HCT116 (cell line): ENCODE results near the gene NNAT. TPM values are rescaled to one million over a fixed set of nuclear protein-coding genes. Genes with fewer than 3 reads are reported as not detected.

ENCODE experiments used
- ATAC-seq: fragments of 200-7000 bp; cut with Tn5 transposase; 2 replicates; pipeline ENCODE4 v1.9.1; 2020; ENCODE audit warnings: mild to moderate bottlenecking, moderate library complexity
- BruUV-seq: library from RNA; stranded (reverse); fragments of 400-500 nt; replicated peaks from 2 replicates; lab custom pipeline; 2021; lab: Mats Ljungman, UMichigan
- CTCF ChIA-PET: fragments of 300-600 bp; sonication (Branson Sonifier 250); formaldehyde crosslinking; loops from one replicate; lab custom pipeline; 2021; ENCODE audit warnings: antibody characterized with exemption; lab: Charles Lee
- POLR2A ChIA-PET: fragments of 300-600, 350-600 bp; sonication (Branson Sonifier 250); formaldehyde crosslinking; loops from one replicate; lab custom pipeline; 2021; ENCODE audit warnings: antibody characterized with exemption; lab: Charles Lee
- RAD21 ChIA-PET, 2 experiments: fragments of 300-600 bp; sonication (Branson Sonifier 250); formaldehyde crosslinking; loops; one replicate each; lab custom pipeline; 2023; ENCODE audit warnings: low total read pairs in 2 of 2; ENCODE audit not compliant: uncharacterized antibody in 2 of 2, unreplicated experiment in 2 of 2, low non-redundant PET in 1 of 2; lab: Charles Lee
- DNase-seq: peaks from one replicate; pipeline ENCODE4 v3.0.0-alpha.2; 2010; ENCODE audit warnings: low read depth, low spot score
- H2AFZ ChIP-seq: fragments of 200-600 bp; shearing (Covaris generic), sonication (generic); 2 replicates; pipeline ENCODE4 v1.6.1; 2017; ENCODE audit warnings: low read depth, mixed run types, mixed read lengths, antibody characterized with exemption, low read length; ENCODE audit not compliant: poor library complexity, severe bottlenecking
- H3K27ac ChIP-seq: 2 replicates; pipeline ENCODE4 v1.5.1; 2012; ENCODE audit warnings: low read depth, low read length
- H3K27me3 ChIP-seq: fragments of 200-600 bp; sonication (generic); 2 replicates; pipeline ENCODE4 v1.6.1; 2016; ENCODE audit warnings: mixed run types, low read length, mixed read lengths; ENCODE audit not compliant: insufficient read depth
- H3K36me3 ChIP-seq, 2 experiments: fragments of 200-500 bp in 1 of 2; fragments of 200-600 bp in 1 of 2; sonication (Bioruptor generic) in 1 of 2; sonication (generic) in 1 of 2; 2 replicates each; pipeline versions ENCODE4 v1.5.1 to v1.6.1; 2014 to 2016; ENCODE audit warnings: low read length in 2 of 2, inconsistent platforms in 1 of 2, mixed read lengths in 1 of 2, mixed run types in 1 of 2; ENCODE audit not compliant: insufficient read depth in 2 of 2, control insufficient read depth in 1 of 2
- H3K4me1 ChIP-seq, 2 experiments: fragments of 200-600 bp in 1 of 2; sonication (generic) in 1 of 2; 2 replicates each; pipeline versions ENCODE4 v1.5.1 to v1.6.1; 2012 to 2017; ENCODE audit warnings: low read length in 2 of 2, inconsistent platforms in 1 of 2, mild to moderate bottlenecking in 1 of 2, mixed read lengths in 1 of 2, mixed run types in 1 of 2, moderate library complexity in 1 of 2; ENCODE audit not compliant: insufficient read depth in 2 of 2, control insufficient read depth in 1 of 2
- H3K4me2 ChIP-seq: fragments of 200-600 bp; sonication (generic); 2 replicates; pipeline ENCODE4 v1.6.1; 2017; ENCODE audit warnings: mixed run types, low read length, mixed read lengths
- H3K4me3 ChIP-seq, 2 experiments: fragments of 200-600 bp in 1 of 2; sonication (generic) in 1 of 2; replicated peaks in 1 of 2; 2 replicates each; pipeline ENCODE4 v1.5.1; 2011 to 2016; ENCODE audit warnings: low read length in 2 of 2, control low read depth in 1 of 2, low read depth in 1 of 2, mild to moderate bottlenecking in 1 of 2, mixed read lengths in 1 of 2, mixed run types in 1 of 2
- H3K79me2 ChIP-seq: fragments of 200-600 bp; sonication (generic); 2 replicates; pipeline ENCODE4 v1.6.1; 2017; ENCODE audit warnings: mild to moderate bottlenecking, mixed run types, low read length, moderate library complexity, mixed read lengths; ENCODE audit not compliant: insufficient read depth
- H3K9ac ChIP-seq: fragments of 200-600 bp; sonication (generic); 2 replicates; pipeline ENCODE4 v1.6.1; 2016; ENCODE audit warnings: low read length, mixed read lengths
- H3K9me2 ChIP-seq: fragments of 200-600 bp; sonication (generic), shearing (Covaris generic); 2 replicates; pipeline ENCODE4 v1.6.1; 2017; ENCODE audit warnings: mixed run types, mild to moderate bottlenecking, moderate library complexity; ENCODE audit not compliant: insufficient read depth
- H3K9me3 ChIP-seq, 2 experiments: fragments of 200-500 bp in 1 of 2; fragments of 200-600 bp in 1 of 2; sonication (Bioruptor generic) in 1 of 2; sonication (generic) in 1 of 2; 2 replicates each; pipeline ENCODE4 v1.6.1; 2014 to 2017; ENCODE audit warnings: low read length in 2 of 2, mixed read lengths in 2 of 2, inconsistent platforms in 1 of 2, low read depth in 1 of 2, mild to moderate bottlenecking in 1 of 2, mixed run types in 1 of 2, moderate library complexity in 1 of 2; ENCODE audit not compliant: control insufficient read depth in 1 of 2, insufficient read depth in 1 of 2
- H4K20me1 ChIP-seq: fragments of 200-600 bp; sonication (generic), shearing (Covaris generic); 2 replicates; pipeline ENCODE4 v1.6.1; 2017; ENCODE audit warnings: mixed run types, mild to moderate bottlenecking, moderate library complexity; ENCODE audit not compliant: insufficient read depth
- CEBPB ChIP-seq: IDR thresholded peaks from 2 replicates; pipeline ENCODE4 v1.6.1; 2012; ENCODE audit warnings: low read depth
- EGR1 ChIP-seq: IDR thresholded peaks from 2 replicates; pipeline ENCODE4 v1.6.1; 2012; ENCODE audit warnings: low read depth
- ELF1 ChIP-seq: IDR thresholded peaks from 2 replicates; pipeline ENCODE4 v1.6.1; 2012; ENCODE audit warnings: low read depth, borderline replicate concordance
- EZH2phosphoT487 ChIP-seq: fragments of 200-600 bp; IDR thresholded peaks from 2 replicates; pipeline ENCODE4 v1.6.1; 2018; ENCODE audit warnings: antibody characterized with exemption, borderline replicate concordance
- JUND ChIP-seq: IDR thresholded peaks from 2 replicates; pipeline ENCODE4 v1.6.1; 2012
- SP1 ChIP-seq: IDR thresholded peaks from 2 replicates; pipeline ENCODE4 v1.6.1; 2012; ENCODE audit warnings: low read depth
- ZNF274 ChIP-seq: fragments of 200-500 bp; sonication (Bioruptor generic); IDR thresholded peaks from 2 replicates; pipeline ENCODE4 v1.6.1; 2014; ENCODE audit warnings: mild to moderate bottlenecking, low read depth, low read length, inconsistent platforms
- intact Hi-C: fragments of 100-400 bp; cut with micrococcal nuclease; formaldehyde crosslinking; loops from 2 replicates; pipeline ENCODE4 v1.10.0; 2022
- total RNA-seq: library from RNA; stranded (reverse); gene quantifications from one replicate; pipeline ENCODE4 v1.2.1, GENCODE V29; 2021; ENCODE audit not compliant: unreplicated experiment
- TF ChIP-seq, protein P1 (sequence below): IDR thresholded peaks from 2 replicates; pipeline ENCODE4 v1.6.1; 2012; ENCODE audit warnings: low read depth
- TF ChIP-seq, protein P2 (sequence below): IDR thresholded peaks from 2 replicates; pipeline ENCODE4 v1.6.1; 2012

NNAT gene
- total RNA-seq, 1 experiment from 2014 or later, result not detected

DNA sequence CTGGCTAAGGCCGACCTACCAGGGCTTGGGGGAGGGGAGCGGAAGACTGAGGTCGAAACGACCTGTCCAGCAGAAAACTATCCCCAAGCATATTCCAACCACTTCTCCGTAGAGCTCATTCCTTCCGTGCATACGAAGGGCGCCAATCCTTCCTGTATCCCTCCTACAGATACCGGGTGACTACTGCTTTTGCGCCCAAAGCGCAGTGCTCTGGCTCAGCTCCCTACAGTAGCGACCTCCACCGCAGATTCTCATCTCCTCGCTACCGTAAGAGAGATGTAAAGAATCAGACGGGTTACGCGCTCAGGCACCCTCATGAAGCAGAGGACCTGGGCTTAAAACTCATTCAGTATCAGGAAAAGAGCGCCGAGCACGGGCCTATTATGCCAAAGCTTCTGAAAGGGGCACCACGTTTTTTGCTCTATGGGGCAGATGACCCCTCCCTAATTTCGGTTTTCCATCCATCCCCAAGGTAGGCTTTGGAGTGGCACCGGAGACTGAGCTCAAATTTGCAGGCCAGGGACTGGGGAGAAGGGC, 563 bp upstream of the NNAT start (continued):
- TF ChIP-seq, protein P1, sequence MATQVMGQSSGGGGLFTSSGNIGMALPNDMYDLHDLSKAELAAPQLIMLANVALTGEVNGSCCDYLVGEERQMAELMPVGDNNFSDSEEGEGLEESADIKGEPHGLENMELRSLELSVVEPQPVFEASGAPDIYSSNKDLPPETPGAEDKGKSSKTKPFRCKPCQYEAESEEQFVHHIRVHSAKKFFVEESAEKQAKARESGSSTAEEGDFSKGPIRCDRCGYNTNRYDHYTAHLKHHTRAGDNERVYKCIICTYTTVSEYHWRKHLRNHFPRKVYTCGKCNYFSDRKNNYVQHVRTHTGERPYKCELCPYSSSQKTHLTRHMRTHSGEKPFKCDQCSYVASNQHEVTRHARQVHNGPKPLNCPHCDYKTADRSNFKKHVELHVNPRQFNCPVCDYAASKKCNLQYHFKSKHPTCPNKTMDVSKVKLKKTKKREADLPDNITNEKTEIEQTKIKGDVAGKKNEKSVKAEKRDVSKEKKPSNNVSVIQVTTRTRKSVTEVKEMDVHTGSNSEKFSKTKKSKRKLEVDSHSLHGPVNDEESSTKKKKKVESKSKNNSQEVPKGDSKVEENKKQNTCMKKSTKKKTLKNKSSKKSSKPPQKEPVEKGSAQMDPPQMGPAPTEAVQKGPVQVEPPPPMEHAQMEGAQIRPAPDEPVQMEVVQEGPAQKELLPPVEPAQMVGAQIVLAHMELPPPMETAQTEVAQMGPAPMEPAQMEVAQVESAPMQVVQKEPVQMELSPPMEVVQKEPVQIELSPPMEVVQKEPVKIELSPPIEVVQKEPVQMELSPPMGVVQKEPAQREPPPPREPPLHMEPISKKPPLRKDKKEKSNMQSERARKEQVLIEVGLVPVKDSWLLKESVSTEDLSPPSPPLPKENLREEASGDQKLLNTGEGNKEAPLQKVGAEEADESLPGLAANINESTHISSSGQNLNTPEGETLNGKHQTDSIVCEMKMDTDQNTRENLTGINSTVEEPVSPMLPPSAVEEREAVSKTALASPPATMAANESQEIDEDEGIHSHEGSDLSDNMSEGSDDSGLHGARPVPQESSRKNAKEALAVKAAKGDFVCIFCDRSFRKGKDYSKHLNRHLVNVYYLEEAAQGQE, result no peak
- TF ChIP-seq EZH2phosphoT487, result no peak

DNA sequence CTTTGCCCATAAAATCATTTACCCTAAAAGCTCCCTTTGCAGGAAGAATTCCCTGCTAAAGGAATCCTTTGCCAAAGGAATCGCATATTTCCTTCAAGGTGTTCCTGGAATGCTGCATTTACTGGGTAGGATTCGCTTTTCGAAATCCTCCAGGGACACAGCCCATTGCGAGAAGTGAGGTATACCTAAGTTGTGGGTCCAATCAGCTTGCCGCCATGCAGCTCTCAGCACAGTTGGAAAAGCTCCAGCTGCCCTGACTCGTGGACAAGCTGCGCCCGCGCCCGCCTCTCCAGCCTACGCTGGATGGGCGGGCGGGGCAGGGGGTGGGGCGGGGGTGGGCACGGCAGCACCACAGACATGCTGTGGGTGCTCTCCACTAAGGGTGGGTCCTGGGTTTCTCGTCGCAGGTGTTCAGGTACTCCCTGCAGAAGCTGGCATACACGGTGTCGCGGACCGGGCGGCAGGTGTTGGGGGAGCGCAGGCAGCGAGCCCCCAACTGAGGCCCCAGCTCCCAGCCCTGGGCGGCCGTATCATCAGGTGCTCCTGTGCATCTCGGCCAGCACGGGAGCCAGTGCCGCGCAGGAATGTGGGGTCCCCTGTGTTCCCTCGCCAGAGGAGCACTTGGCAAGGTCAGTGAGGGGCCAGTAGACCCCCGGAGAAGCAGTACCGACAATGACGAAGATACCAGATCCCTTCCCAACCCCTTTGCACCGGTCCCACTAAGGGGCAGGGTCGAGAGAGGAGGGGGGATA, 1.4 kb downstream of the NNAT start:
- ATAC-seq (no peak), DNase-seq (no peak)
- TF ChIP-seq ZNF274 (no peak), EGR1 (no peak), ELF1 (no peak), JUND (no peak), SP1 (no peak), CEBPB (no peak)
- TF ChIP-seq, protein P1, result no peak
- TF ChIP-seq, protein P2, sequence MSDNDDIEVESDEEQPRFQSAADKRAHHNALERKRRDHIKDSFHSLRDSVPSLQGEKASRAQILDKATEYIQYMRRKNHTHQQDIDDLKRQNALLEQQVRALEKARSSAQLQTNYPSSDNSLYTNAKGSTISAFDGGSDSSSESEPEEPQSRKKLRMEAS, result no peak
- no peak overlapping the region for H3K27ac ChIP-seq
- no peaks in the 10 kb centered on the region for H3K27me3 ChIP-seq
- no peaks in the 10 kb centered on the region for H4K20me1 ChIP-seq
- H3K36me3 ChIP-seq, result no peaks in the 10 kb centered on the region; a peak in 2 of 4 replicates
- intact Hi-C loops, result no loop called here
- no peaks in the 10 kb centered on the region for H3K9me3 ChIP-seq
- RAD21 ChIA-PET, result interaction anchor here in 1 of 2 experiments (0.7 kb wide), 1 partner anchor 316 kb away, joined by 3 read pairs; no protein-coding TSS in a partner anchor
- H3K79me2 ChIP-seq, result peaks cover 82% of the 10 kb centered on the region
- H3K4me1 ChIP-seq, result peaks cover 24 to 35% of the 10 kb centered on the region in 2 experiments
- H2AFZ ChIP-seq, result no peak overlapping the region
- no peak overlapping the region for H3K4me2 ChIP-seq
- POLR2A ChIA-PET, result interaction anchor here (0.7 kb wide), 2 partner anchors 155 to 410 kb away, joined by 3 read pairs; no protein-coding TSS in a partner anchor
- CTCF ChIA-PET, result no interaction called here
- no peak overlapping the region for H3K4me3 ChIP-seq
- H3K9me2 ChIP-seq, result no peaks in the 10 kb centered on the region
- H3K9ac ChIP-seq, result no peak overlapping the region
- BruUV-seq, result no TSS peak
